22Rv1 (cell line): Measurements from ENCODE around the gene SLC51B.
"Not testable (repeated sequence)": the region's sequence is repeated elsewhere in the genome, so short reads cannot be mapped to it uniquely, and the experiment has no call there.

ENCODE experiments used
- ZFX ChIP-seq: fragments of 450-650 bp; IDR thresholded peaks from 2 replicates; pipeline ENCODE4 v1.6.1; 2017; ENCODE audit warnings: antibody characterized with exemption, borderline replicate concordance
- TF ChIP-seq, protein P1 (sequence below): fragments of 450-650 bp; IDR thresholded peaks from 2 replicates; pipeline ENCODE4 v1.5.1; 2017; ENCODE audit warnings: mild to moderate bottlenecking

DNA sequence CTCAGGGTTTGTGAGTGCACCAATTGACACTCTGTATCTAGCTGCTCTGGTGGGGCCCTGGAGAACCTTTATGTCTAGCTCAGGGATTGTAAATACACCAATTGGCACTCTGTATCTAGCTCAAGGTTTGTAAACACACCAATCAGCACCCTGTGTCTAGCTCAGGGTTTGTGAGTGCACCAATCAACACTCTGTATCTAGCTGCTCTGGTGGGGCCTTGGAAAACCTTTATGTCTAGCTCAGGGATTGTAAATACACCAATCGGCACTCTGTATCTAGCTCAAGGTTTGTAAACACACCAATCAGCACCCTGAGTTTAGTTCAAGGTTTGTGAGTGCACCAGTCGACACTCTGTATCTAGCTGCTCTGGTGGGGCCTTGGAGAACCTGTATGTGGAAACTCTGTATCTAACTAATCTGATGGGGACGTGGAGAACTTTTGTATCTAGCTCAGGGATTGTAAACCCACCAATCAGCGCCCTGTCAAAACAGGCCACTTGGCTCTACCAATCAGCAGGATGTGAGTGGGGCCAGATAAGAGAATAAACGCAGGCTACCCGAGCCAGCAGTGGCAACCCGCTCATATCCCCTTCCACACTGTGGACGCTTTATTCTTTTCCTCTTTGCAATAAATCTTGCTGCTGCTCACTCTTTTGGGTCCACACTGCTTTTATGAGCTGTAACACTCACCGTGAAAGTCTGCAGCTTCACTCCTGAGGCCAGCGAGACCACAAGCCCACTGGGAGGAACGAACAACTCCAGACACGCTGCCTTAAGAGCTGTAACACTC is 30.6 kb downstream of the SLC51B start:
- TF ChIP-seq, protein P1, sequence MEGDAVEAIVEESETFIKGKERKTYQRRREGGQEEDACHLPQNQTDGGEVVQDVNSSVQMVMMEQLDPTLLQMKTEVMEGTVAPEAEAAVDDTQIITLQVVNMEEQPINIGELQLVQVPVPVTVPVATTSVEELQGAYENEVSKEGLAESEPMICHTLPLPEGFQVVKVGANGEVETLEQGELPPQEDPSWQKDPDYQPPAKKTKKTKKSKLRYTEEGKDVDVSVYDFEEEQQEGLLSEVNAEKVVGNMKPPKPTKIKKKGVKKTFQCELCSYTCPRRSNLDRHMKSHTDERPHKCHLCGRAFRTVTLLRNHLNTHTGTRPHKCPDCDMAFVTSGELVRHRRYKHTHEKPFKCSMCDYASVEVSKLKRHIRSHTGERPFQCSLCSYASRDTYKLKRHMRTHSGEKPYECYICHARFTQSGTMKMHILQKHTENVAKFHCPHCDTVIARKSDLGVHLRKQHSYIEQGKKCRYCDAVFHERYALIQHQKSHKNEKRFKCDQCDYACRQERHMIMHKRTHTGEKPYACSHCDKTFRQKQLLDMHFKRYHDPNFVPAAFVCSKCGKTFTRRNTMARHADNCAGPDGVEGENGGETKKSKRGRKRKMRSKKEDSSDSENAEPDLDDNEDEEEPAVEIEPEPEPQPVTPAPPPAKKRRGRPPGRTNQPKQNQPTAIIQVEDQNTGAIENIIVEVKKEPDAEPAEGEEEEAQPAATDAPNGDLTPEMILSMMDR = not testable (repeated sequence)
- TF ChIP-seq ZFX = not testable (repeated sequence)
